HG03565 (cell line): ENCODE results near the gene NIN.

ENCODE experiments used
- ATAC-seq: cut with Tn5 transposase; IDR thresholded peaks from one replicate; pipeline ENCODE4 v1.9.1; 2021; ENCODE audit warnings: mild to moderate bottlenecking, moderate library complexity; ENCODE audit not compliant: unreplicated experiment

Gene NIN

GRCh38 chr14:50837850-50838470 is 7.0 kb upstream of the NIN start:
- ATAC-seq = no peak

GRCh38 chr14:50837271-50837670 is 6.3 kb upstream of the NIN start:
- no peak for ATAC-seq

- ATAC-seq = no peak
Observed at GRCh38 chr14:50836515-50836914, 5.6 kb upstream of the NIN start.

GRCh38 chr14:50835280-50835679 is 4.3 kb upstream of the NIN start:
- peak; percentile 29 for ATAC-seq

- ATAC-seq = no peak
Observed at GRCh38 chr14:50834802-50835276, 3.9 kb upstream of the NIN start.

- ATAC-seq = no peak
Observed at GRCh38 chr14:50832935-50833630, 2.1 kb upstream of the NIN start.

- no peak for ATAC-seq
Observed at GRCh38 chr14:50831726-50832168, 785 bp upstream of the NIN start.

GRCh38 chr14:50830044-50830931 is 674 bp downstream of the NIN start:
- ATAC-seq = peak; percentile 18

- no peak for ATAC-seq
Observed at GRCh38 chr14:50829489-50830043, 1.4 kb downstream of the NIN start.

GRCh38 chr14:50828721-50829488 is 2.1 kb downstream of the NIN start:
- ATAC-seq = no peak

- no peak for ATAC-seq
Observed at GRCh38 chr14:50826681-50827080, 4.3 kb downstream of the NIN start.

- ATAC-seq = no peak
Observed at GRCh38 chr14:50825307-50825706, 5.7 kb downstream of the NIN start.

- ATAC-seq = peak; percentile 51
Observed at GRCh38 chr14:50823762-50824636, 7.0 kb downstream of the NIN start.

- ATAC-seq = no peak
Observed at GRCh38 chr14:50823051-50823761, 7.8 kb downstream of the NIN start.

GRCh38 chr14:50822501-50823042 is 8.4 kb downstream of the NIN start:
- ATAC-seq = no peak

- ATAC-seq = no peak
Observed at GRCh38 chr14:50821510-50822464, 9.2 kb downstream of the NIN start.

GRCh38 chr14:50820786-50821509 is 10.0 kb downstream of the NIN start:
- ATAC-seq = no peak
